CD4-positive, alpha-beta T cell treated with Interleukin-6 for 4 hours (primary cell): Measurements from ENCODE around the gene FNBP1.

Experiments
- DNase-seq: peaks from one replicate; pipeline ENCODE4 v3.0.0-alpha.2; 2020; ENCODE audit warnings: mixed read lengths

The FNBP1 gene

GRCh38 chr9:129849901-129850300, 193.1 kb downstream of the FNBP1 start:
- DNase-seq: no peak

DNA sequence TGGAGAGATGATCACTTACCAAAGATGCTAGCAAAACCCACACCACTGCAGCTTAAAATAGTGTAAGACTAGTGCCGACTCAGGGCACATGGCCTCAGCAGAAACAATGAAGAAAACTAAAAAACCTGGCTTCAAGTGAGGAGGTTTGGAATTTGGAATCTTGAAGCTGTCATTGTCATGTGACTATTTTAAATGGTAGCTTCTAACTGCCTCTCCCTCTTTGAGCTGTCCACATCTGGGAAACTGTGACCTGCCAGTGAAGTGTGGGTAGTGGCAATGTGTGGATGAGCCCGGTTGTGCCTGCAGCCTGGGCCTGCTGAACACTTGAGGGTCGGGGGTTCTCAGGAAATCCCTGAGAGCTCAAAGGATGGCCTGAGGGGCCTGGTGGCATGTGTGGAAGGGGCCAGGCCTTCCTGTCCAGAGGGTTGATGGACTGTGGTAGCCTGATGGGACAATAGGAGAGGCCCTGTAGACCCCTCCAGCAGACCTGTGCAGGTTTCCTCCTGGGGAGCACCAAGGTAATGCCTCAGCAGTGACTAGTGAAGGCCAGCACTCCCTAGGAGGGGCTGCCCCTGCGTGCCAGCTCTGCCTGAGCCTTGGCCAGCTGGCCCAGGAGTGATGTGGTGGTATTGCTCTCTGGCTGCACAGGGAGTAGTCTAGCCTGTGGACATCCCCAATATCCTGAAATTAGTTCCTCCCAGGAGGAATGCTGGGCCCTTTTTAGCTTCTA, 194.1 kb downstream of the FNBP1 start:
- no peak for DNase-seq

DNA sequence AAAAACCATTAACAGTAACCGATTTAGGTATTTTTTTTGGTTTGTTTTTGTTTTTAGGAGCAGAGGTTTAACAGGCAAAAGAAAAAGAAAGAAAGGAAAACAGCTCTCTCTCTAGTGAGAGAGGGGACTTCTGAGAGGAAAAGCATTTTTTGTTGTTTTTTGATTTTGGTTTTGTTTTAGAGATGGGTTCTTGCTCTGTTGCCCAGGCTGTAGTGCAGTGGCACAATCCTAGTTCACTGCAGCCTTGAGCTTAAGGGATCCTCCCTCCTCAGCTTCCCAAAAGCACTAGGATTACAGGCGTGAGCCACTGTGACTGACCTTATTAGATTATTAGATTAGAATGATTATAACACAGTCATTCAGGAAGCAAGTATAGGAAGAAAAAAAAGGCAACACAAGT, 197.6 kb downstream of the FNBP1 start:
- DNase-seq: no peak

- DNase-seq: no peak
These were observed 201.9 kb downstream of the FNBP1 start for GRCh38 chr9:129841071-129841470.

- DNase-seq: peak; percentile 57
These were observed 203.0 kb downstream of the FNBP1 start for GRCh38 chr9:129840034-129840433.

GRCh38 chr9:129839324-129840023, 203.5 kb downstream of the FNBP1 start:
- no peak for DNase-seq

DNA sequence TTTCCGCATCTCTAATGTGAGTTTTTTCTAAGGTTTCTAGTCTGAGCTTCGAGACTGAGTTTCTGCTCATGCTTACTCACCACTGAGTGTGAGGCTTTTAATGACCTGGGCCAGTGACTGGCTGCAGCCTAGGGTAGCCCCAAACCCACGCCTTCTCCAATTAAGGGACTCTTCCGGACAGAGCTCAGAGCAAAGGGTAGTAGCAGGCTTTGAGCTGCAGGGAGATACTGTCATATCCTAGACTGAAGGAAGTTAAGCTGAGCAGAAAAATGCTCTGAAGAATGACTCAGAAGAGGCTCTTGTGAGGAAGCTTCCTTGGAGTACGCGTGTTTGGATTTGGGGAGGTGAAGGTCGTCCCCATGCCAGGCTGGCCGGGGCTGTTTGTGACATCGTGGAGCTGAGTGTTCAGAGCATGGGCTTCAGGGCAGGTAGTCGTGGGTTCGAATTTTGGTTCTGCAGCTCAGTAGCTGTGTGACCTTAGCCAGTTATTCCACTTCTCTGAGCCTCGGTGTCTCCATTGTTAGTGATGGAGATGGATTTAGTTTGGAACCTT, 204.2 kb downstream of the FNBP1 start:
- peak; percentile 46 for DNase-seq
